Heart left ventricle (tissue), 16 donors: ENCODE results near the gene RPL13A. TPM values are rescaled to one million over a fixed set of nuclear protein-coding genes. Genes with fewer than 3 reads are reported as not detected.

ENCODE experiments used
- ATAC-seq, 4 donors: fragments of 200-7000 bp; cut with Tn5 transposase; one replicate each; pipeline ENCODE4 v1.9.1; 2020 to 2022; ENCODE audit warnings: moderate library complexity in 4 of 4, mild to moderate bottlenecking in 3 of 4, moderate number of reproducible peaks in 1 of 4
- DNase-seq, 5 donors: peaks; one replicate each; pipeline ENCODE4 v3.0.0-alpha.2; 2020
- H3K27ac ChIP-seq, 12 donors: fragments of 200-600 bp; sonication (generic) in 4 of 12; one replicate each; pipeline versions ENCODE4 v1.5.0 to v1.8.0; 2016 to 2022; ENCODE audit warnings: mild to moderate bottlenecking in 2 of 12
- H3K27me3 ChIP-seq, 9 donors: fragments of 200-600 bp; sonication (generic) in 2 of 9; one replicate each; pipeline versions ENCODE4 v1.5.1 to v1.8.0; 2016 to 2022; ENCODE audit warnings: mild to moderate bottlenecking in 3 of 9
- H3K36me3 ChIP-seq, 9 donors: fragments of 200-600 bp; sonication (generic) in 2 of 9; one replicate each; pipeline versions ENCODE4 v1.5.0 to v1.8.0; 2018 to 2022; ENCODE audit warnings: mild to moderate bottlenecking in 2 of 9
- H3K4me1 ChIP-seq, 12 donors: fragments of 200-600 bp; sonication (generic) in 4 of 12; one replicate each; pipeline versions ENCODE4 v1.5.0 to v1.8.0; 2016 to 2022; ENCODE audit warnings: mild to moderate bottlenecking in 3 of 12
- H3K4me3 ChIP-seq, 12 donors: fragments of 200-600 bp; sonication (generic) in 4 of 12; one replicate each; pipeline versions ENCODE4 v1.5.0 to v1.8.0; 2017 to 2022; ENCODE audit warnings: mild to moderate bottlenecking in 9 of 12, moderate library complexity in 4 of 12
- H3K9me3 ChIP-seq, 12 donors: fragments of 200-600 bp; sonication (generic) in 4 of 12; one replicate each; pipeline versions ENCODE4 v1.5.0 to v1.8.0; 2016 to 2022; ENCODE audit warnings: mild to moderate bottlenecking in 1 of 12
- CTCF ChIP-seq, 12 donors: fragments of 200-600 bp; sonication (generic) in 4 of 12; IDR thresholded peaks; one replicate each; pipeline versions ENCODE4 v1.5.0 to v1.8.0; 2018 to 2022; ENCODE audit warnings: antibody characterized with exemption in 12 of 12, mild to moderate bottlenecking in 5 of 12
- POLR2A ChIP-seq, 2 donors: fragments of 450-650 bp; IDR thresholded peaks; one replicate each; pipeline ENCODE4 v1.6.1; 2017; ENCODE audit warnings: antibody characterized with exemption in 2 of 2, mild to moderate bottlenecking in 2 of 2, moderate library complexity in 2 of 2
- WGBS, 4 donors: extraction: QIAGEN DNeasy Blood & Tissue Kit in 2 of 4; methylation state at CpG; one replicate each; pipeline versions ENCODE4 v1.1.5 to v1.1.7; 2013 to 2018; 5-methylcytosine and 5-hydroxymethylcytosine counted together
- intact Hi-C, 10 donors: fragments of 100-400 bp; cut with DNase I; formaldehyde crosslinking; loops; one replicate each; pipeline versions ENCODE4 v1.11.1 to v1.14.2; 2022
- polyA plus RNA-seq, 2 donors: library from polyadenylated mRNA; stranded (reverse); fragments of 200-250 nt; gene quantifications; one replicate each; pipeline ENCODE4 v1.2.3, GENCODE V29; 2013
- total RNA-seq, 9 donors: library from RNA; depleted of rRNA in 2 of 9; stranded (reverse); fragments of >200 nt in 2 of 9; fragmentation: NEBNext Ultra II Directional in 3 of 9; extraction: Animal tissue kit (Norgen Biotek cat#: 25700) in 3 of 9; gene quantifications; one replicate each; pipeline versions ENCODE4 v1.1.0 to v1.2.4, GENCODE V29; 2016 to 2023
- donor health status: ischemic (EF 13 %, LVEDD 7.1; RV severe dilation, severe dysfunction).
- donor health status: healthy with polysubstance abuse.
- donor health status: DM: no; HTN: yes; CAD: no.
- donor health status: DM: no; HTN: no; CAD: no.
- donor health status: ischemic (EF 25% LVEDD 6.9; RV normal size, moderate dysfunction).
- donor health status: ischemic (EF 25% LVEDD 5.7; RV mildly dilated, moderate dysfunction).
- donor health status: healthy.
- donor health status: DM: yes; HTN: yes; CAD: no.
- donor health status: ischemic (EF 35%, LVEDD 5.7; RV mildly dilated, moderate dysfunction).
- donor health status: nonischemic (EF 11% LVEDD 7.7; RV severe dilation, severe dysfunction).
- donor health status: DM: yes; HTN: yes; CAD: no.
- donor health status: PGD.
- donor health status: ischemic (EF 29% LVEDD 5.4; RV normal size, mild dysfunction).
- donor health status: nonischemic (EF 23%, LVEDD 6.1; RV moderate dilation, normal function).

Gene RPL13A
- total and polyA plus RNA-seq, 11 donors = 876 to 2,850 (median 1,261) TPM

GRCh38 chr19:49492573-49493405, 5.4 kb downstream of the RPL13A start:
- H3K9me3 ChIP-seq = no peaks in the 10 kb centered on the region
- intact Hi-C loops = no loop called here
- peak overlapping the region in 2 of 12 donors; percentile 6 to 18 for H3K27ac ChIP-seq
- whole genome bisulfite sequencing, 4 donors = 70 to 81% (median 71%) methylated on average over 12 of the region's 12 CpGs
- ATAC-seq (no peak), DNase-seq (no peak)
- no peaks in the 10 kb centered on the region for H3K27me3 ChIP-seq
- TF ChIP-seq CTCF (IDR thresholded peaks at IDR 0.05) (no peak), POLR2A (IDR thresholded peaks at IDR 0.05) (no peak)
- no peak overlapping the region for H3K4me3 ChIP-seq
- peaks cover 5 to 58% (median 46%) of the 10 kb centered on the region in 9 donors for H3K36me3 ChIP-seq
- H3K4me1 ChIP-seq = peaks cover 12 to 62% (median 36%) of the 10 kb centered on the region in 12 donors

- H3K4me1 ChIP-seq = peaks cover 14 to 57% (median 41%) of the 10 kb centered on the region in 12 donors
Measured at GRCh38 chr19:49496574-49497008, 9.2 kb downstream of the RPL13A start.

GRCh38 chr19:49497047-49497788, 9.8 kb downstream of the RPL13A start:
- TF ChIP-seq CTCF (IDR thresholded peaks at IDR 0.05) (no peak), POLR2A (IDR thresholded peaks at IDR 0.05) (no peak)
- ATAC-seq (no peak), DNase-seq (peak in 4 of 5 donors; percentile 63 to 76 (median 67))
- H3K4me1 ChIP-seq = peaks cover 14 to 56% (median 41%) of the 10 kb centered on the region in 12 donors
- 20 to 26% (median 23%) methylated on average over 21 to 22 of the region's 22 CpGs for WGBS, 4 donors
- H3K9me3 ChIP-seq = no peaks in the 10 kb centered on the region
- intact Hi-C loops = loop anchor here in 3 of 10 donors (5.0 kb wide), 3 partner anchors 170 to 380 kb away; partner anchors contain the start of genes PRMT1 (in 2 of the 3), AKT1S1 (in 1 of the 3), BCL2L12 (in 1 of the 3) and IRF3 (in 1 of the 3)
- H3K27ac ChIP-seq = peak overlapping the region in 11 of 12 donors; percentile 89 to 99 (median 96)
- no peaks in the 10 kb centered on the region for H3K27me3 ChIP-seq
- H3K36me3 ChIP-seq = peaks cover 2 to 44% (median 42%) of the 10 kb centered on the region in 9 donors
- H3K4me3 ChIP-seq = peak overlapping the region; percentile 80 to 98 (median 90)

More at GRCh38 chr19:49496574-49497008, 9.2 kb downstream of the RPL13A start:
- H3K27ac ChIP-seq = peak overlapping the region; percentile 86 to 99 (median 96)
- intact Hi-C loops = loop anchor here in 4 of 10 donors (1.0 to 5.0 kb wide), 6 partner anchors 9 to 381 kb away; partner anchors contain the start of genes PRMT1 (in 2 of the 4), RPL13A (in 2 of the 4), AKT1S1 (in 1 of the 4) and ALDH16A1 (in 1 of the 4)
- TF ChIP-seq CTCF (IDR thresholded peaks at IDR 0.05) = no peak
- TF ChIP-seq POLR2A (IDR thresholded peaks at IDR 0.05) = peak in 1 of 2 donors; percentile 2
- H3K9me3 ChIP-seq = no peaks in the 10 kb centered on the region
- ATAC-seq = no peak
- DNase-seq = no peak
- 0% methylated on average over 11 of the region's 11 CpGs for WGBS, 4 donors
- H3K27me3 ChIP-seq = no peaks in the 10 kb centered on the region
- peak overlapping the region; percentile 80 to 98 (median 90) for H3K4me3 ChIP-seq
- peaks cover 5 to 51% (median 48%) of the 10 kb centered on the region in 9 donors for H3K36me3 ChIP-seq
